Measurements from ENCODE around the gene UVSSA. TPM values are rescaled to one million over a fixed set of nuclear protein-coding genes. Genes with fewer than 3 reads are reported as not detected.
"Not testable (repeated sequence)": the region's sequence is repeated elsewhere in the genome, so short reads cannot be mapped to it uniquely, and the experiment has no call there.

The UVSSA gene
- total RNA-seq, 1 donor from 2014 or later: 18.6 TPM

DNA sequence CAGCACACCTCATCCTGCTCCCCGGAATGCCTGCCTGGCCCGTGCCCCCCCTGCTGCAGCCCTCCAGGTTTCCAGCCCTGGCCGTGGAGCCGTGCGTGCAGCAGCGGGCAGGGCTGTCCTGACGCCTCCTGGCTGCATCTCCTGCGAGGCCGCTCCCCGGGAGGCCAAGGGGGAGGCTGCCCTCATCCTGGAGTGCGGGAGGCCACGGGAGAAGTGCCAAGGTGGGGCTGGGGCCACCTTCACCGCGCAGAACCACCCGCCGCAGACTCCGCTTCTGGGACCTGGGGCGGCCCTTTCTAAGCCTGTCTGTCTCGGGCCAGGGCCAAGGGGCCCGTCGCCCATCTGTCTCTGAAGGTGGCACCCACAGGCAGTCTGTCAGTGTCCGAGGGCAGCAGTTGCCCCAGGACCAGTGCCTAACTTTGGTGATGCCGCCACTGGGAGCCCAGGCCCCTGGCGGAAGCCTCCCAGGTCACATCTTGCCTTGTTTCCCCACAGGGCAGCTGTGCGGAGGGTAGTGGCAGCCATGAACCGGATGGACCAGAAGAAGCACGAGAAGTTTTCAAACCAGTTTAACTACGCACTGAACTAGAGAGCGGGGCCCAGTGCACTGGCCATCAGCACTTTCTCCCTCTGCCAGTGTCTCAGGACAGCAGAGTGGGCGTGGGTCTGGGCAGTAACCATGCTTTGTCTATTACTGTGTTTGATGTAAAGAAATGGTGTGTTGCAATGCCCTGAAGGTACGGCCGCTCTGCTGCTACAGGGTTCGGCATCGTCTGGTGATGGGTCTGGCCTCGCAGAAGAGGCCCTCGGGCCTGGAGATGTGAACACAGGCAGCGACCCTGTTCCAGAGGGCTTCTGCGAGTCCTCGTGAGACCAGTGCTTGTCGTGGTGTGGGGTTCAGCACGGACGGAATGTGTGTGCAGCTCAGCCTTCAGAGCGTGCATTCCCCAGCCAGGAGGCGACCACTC, 38.6 kb downstream of the UVSSA start:
- no peak for DNase-seq (ENCODE audit: low spot score)
- ATAC-seq: no peak

DNA sequence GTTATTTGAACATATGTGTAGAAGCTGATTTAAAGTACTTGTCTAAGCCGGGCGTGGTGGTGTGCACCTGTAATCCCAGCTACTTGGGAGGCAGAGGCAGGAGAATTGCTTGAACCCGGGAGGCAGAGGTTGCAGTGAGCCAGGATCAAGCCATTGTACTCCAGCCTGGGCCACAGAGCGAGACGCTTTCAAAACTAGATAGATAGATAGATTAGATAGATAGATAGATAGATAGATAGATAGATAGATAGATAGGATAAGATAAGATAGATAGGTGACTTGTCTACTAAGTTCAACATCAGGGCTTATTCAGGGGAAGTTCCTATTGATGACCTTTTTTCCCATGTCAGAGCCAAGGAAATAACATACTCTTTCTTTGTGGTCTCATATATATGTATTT, 46.4 kb downstream of the UVSSA start:
- not testable (repeated sequence) for ATAC-seq; DNase-seq (ENCODE audit: low spot score)

DNA sequence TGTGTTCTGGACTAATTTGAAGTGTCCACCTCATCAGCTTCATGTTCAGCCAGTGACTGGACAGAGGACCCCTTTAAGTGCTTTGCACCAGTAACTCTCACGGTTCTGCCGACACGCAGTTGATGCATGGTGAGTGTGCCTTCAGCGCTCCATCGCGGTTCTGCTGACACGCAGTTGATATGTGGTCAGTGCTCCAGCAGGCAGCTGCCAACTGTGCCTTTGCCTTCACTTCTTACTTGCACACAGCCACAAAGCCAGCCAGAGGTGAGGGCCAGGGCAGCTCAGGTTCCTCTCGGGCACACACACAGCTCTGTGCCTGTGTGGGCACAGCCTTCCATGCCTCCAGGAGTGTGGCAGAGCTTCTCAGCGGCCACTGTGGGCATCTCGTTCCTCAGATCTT, 46.9 kb downstream of the UVSSA start:
- no peak for DNase-seq (ENCODE audit: low spot score)
- ATAC-seq: no peak

DNA sequence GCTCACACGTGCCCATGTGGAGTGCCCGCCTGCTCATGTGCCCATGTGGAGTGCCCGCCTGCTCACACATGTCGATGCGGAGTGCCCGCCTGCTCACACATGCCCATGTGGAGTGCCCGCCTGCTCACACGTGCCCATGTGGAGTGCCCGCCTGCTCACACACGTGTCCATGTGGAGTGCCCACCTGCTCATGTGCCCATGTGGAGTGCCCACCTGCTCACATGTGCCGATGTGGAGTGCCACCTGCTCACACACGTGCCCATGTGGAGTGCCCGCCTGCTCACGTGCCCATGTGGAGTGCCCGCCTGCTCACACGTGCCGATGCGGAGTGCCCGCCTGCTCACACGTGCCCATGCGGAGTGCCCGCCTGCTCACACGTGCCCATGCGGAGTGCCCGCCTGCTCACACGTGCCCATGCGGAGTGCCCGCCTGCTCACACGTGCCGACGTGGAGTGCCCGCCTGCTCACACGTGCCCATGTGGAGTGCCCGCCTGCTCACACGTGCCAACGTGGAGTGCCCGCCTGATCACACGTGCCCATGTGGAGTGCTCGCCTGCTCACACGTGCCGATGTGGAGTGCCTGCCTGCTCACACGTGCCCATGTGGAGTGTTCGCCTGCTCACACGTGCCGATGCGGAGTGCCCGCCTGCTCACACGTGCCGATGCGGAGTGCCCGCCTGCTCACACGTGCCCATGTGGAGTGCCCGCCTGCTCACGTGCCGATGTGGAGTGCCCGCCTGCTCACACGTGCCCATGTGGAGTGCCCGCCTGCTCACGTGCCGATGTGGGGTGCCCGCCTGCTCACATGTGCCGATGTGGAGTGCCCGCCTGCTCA, 47.8 kb downstream of the UVSSA start:
- DNase-seq (ENCODE audit: low spot score); ATAC-seq: not testable (repeated sequence)

DNA sequence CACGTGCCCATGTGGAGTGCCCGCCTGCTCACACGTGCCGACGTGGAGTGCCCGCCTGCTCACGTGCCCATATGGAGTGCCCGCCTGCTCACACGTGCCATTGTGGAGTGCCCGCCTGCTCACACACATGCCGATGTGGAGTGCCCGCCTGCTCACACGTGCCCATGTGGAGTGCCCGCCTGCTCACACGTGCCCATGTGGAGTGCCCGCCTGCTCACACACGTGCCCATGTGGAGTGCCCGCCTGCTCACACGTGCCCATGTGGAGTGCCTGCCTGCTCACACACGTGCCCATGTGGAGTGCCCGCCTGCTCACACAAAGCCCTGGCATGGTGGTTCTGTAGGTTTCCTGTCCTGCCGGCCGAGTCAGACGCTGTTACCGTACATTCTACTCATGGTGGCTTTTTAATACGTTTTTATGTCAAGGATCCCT, 48.4 kb downstream of the UVSSA start:
- not testable (repeated sequence) for DNase-seq (ENCODE audit: low spot score); ATAC-seq

DNA sequence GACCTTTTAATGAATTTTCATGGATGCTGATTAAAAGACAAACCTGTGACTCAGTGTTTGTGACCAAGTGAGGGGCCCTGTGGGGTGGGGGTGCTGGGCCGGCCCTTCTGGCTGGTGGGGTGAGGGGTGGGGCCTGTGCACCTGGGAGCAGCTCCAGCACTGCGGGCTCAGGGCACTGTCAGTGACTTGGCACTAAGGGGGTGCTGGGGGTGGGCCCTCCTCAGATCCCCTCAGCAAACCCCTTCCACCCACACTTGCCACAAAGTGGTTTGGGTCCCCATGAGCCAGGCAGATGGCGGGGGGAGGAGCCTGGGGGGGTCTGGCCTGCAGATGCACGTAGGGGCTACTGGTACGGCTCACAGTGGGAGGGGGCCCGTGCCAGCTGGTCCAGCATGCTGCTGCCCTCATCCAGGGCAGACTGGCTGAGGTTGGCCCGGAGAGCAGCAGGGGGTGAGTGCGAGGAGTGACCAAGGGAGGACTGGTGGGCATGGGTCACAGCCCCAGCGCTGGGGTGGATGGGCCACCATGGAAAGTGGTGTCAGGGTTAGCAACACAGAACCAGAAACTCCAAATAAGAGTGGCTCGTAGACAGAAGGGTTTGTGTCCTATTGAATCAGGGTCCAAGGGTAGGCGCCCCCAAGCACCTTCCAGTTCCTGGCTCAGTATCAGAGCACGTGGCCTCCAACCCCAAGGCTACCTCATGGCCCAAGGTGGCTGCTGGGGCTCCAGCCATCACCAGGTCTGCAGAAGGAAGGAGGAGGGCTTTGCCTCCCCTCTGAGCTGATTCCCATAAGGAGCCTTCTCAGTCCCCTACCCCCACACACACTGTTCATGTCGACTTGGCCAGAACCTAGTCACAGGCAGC, 49.2 kb downstream of the UVSSA start:
- no peak for DNase-seq (ENCODE audit: low spot score)
- ATAC-seq: no peak

DNA sequence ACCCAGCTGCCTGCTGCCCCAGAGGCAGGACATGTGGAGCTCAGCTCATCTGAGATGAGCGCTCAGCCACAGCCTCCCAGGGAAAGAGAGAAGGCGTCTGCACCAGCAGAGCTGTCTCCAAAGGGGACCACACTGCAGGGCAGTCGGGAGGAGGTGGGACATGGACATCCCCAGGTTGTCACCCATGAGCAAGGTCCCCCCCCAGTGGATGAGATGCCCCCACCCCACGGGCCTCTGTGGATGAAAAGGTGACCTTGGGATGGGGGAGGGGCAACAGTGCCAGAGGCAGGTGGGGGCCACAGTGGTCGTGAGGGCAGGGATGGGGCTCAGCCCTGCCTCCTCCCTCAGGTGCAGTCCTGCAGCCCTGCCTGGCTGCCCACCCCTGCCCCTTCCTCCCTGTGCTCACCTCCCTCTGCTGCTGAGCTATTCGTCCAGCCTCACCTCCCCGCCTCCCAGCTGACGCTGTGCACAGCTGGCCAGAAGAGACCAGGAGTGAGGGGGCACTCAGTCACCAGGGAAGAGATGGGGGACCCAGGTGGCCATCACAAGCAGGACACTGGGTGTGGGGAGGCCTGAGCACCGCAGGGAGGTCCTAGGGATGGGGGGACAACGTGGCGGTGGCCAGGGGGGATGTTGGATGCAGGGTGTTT, 49.9 kb downstream of the UVSSA start:
- DNase-seq (ENCODE audit: low spot score) (no peak), ATAC-seq (no peak)

DNA sequence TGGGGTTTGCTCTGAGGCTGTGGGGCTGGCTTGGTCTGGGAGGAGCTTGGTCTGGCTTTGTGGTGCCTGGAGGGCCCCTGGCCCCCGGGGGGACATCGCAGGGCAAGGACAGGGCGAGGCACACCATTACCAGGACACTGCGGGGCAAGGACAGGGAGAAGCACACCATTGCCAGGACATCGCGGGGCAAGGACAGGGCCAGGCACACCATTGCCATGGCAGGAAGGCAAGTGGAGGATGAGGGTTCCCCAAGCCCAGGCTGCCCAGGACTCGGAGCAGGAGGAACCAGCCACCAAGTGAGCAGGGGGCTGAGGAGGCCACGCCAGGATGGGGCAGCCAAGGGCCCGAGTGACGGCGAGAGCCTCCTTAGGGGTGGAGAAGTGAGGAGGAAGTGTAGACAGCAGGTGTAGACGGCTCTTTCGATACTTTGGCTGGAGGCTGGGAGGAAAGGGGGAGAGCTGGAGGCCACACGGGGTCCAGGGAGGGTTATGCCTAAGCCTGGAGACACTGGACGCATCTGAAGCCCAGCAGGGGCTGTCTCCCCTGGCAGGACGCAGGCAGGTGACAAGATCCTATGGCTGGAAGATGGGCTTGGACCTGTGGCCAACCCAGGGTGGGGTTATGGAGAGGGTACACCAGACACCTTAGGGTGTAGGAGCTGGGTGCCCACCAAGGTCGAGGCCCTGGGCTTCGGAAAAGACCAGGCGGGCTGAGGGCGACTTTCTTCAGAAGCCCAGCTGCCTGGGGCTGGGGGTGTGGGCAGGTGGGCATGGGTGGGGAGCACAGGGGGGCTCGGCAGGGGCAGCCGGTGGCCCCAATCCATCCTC, 51.9 kb downstream of the UVSSA start:
- DNase-seq (ENCODE audit: low spot score) (no peak), ATAC-seq (no peak)

DNA sequence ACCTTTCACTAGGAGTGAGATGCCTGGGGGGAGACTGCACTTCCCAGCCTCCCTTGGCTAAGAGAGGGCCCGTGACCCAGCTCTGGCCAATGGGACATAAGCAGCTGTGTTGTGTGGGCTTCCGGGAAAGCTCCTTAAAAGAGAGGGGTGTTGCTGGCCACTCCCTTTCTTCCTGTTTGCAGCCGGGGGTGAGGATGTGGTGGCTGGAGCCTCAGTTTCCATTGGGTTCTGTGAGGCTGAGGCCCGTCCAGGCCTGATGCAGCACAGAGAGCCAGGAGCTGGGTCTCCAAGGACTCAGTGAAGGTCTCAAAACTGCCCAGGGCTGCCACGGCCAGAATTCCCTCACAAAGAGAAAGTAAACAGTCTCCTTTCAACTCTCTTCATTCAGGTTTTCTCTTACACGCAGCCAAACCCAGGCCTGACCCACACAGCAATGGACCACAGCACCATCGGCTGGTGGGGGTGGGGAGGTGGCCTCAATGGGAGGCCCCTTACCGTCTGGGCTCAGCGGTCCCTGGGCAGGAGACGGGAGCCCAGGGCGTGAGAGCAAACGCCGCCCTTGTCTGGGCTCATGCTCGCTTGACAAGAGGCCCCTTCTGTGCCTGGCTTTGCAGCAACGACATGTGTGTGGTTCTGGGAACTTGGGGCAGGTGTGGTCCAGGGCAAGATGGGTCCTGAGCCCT, 52.6 kb downstream of the UVSSA start:
- no peak for DNase-seq (ENCODE audit: low spot score)
- ATAC-seq: no peak

DNA sequence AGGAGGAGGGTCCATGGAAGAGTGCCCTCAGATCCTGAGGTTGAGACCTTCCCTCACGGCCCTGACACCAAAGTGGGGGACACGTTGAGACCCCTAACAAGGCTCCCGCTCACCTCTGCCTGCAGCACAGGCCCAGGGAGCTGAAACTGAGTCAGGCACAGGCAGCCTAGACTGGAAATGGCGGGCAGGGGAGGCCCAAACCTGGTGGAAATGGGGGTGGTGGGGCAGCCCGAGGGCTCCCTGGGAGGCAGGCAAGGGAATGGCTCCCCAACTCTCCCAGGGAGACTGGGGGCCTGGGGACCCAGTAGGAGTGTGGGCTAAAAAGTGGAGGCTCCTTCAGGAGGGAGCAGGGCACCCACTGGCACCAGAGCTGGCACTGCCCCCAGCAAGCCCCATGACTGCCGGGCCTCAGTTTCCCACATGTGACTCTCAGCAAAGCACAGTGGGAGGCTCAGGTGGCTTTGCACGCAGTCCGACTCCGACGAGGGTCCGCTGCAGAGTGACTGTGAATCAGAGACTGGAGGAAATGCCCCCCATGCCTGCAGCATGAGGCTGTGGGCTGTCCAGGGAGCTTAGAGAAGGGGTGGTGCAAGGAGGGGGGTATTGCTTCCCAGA, 53.3 kb downstream of the UVSSA start:
- no peak for ATAC-seq
- DNase-seq (ENCODE audit: low spot score): no peak

DNA sequence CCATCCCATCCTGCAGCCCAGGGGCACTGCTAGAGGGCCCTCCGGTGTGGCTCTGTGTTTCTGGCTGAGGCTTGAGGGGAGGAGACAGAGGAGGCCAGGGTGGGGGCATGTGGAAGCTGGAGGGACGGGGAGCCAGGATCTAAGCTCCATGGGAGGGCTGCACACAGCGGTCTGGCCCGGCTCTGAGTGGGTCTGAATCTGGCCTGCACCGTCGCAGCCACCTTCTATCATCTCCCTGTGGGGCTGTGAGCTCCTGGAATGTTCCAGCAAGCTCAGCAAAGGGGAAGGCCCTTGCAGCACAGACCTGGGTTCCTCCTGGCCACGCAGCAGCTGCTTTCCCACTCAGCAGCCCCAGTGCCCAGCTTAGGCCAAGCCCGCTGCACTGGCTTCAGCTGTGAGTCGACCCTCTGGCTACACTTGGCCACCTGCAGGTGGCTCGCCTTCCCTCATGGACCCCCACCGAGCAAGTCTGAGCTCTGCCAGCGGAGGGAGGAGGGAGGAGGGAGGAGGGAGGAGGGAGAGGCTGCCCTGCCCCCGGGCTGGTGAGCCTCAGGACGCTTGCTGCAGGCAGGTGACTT, 53.9 kb downstream of the UVSSA start:
- DNase-seq (ENCODE audit: low spot score): no peak
- ATAC-seq: no peak

DNA sequence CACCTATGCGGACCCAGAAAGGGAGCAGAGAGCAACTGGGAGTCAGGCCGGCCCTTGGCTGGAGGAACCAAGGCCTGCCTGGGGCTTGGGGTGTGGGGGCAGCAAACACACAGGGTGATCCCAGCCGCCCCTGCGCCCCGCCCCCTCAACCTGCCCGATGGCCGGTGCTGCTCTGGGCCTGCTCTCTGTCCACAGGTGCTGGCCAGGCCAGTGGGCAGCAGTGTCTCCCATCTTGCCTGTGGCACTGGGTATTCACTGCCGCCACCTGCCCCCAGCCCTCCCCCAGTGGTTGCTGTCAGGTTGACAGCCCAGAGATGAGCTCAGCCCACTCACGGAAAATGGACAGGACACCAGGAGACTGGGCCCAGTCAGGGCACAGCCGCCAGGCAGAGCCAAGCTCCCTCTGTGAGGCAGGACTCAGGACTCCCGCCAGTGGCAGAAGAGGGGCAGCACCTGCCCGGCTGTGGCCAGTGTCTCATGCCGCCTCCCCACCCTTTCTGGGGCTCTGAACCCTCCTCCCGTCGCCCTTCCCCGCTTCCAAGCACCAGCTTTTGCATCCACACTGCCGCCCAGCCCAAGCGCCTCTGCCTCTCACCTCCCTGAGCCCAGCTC, 54.5 kb downstream of the UVSSA start:
- DNase-seq (ENCODE audit: low spot score) (no peak), ATAC-seq (no peak)

DNA sequence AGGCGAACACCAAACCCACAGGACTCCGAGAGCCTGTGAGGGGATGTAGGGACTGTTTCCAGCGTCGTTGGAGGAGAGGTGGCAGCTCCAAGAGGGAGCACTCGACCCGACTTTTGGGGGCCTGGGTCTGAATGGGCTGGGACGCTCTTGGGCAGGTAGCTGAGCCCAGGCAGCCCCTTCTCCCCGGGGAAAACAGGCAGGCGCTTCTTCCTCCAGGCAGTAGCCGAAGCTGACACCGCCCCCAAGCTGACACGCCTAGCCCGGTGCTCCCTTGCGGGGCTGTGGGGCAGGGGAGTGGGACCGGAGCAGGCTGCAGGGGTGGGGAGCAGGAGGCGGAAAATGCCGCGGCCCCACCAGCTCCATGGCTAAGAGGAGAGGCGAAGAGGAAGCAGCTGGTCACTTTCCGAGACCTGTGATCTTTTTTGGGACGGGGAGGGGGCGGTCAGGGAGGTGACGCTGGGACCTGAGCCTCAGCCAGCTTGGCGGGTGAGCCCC, 55.1 kb downstream of the UVSSA start:
- DNase-seq (ENCODE audit: low spot score) (no peak), ATAC-seq (no peak)

DNA sequence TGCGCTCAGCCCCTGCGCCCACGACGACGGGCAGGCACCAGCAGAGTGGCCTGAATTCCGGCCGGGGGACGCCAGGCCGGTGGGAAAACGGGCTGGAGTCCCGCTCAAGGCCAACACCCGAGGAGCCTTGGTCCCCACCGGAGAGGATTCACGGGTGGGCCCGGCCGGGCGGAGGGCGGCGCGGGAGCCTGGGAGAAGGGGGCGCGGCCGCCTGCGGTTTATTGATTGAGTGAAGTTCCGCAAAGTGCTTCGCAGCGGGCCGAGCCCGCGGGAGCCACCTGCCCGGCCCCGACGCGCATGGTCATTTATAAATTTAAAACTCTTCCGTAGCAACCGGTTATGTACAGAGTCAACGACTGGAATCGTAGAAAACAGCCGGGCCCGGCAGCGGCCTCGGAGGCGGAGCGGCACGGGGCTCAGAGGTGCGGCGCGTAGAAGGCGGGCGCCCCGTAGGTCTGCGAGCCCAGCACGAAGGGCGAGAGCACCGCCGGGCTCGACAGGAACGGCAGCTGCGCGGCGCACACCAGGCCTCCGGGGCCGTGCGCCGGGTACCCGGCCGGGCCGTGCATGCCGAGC, 55.6 kb downstream of the UVSSA start:
- DNase-seq (ENCODE audit: low spot score) (no peak), ATAC-seq (no peak)

DNA sequence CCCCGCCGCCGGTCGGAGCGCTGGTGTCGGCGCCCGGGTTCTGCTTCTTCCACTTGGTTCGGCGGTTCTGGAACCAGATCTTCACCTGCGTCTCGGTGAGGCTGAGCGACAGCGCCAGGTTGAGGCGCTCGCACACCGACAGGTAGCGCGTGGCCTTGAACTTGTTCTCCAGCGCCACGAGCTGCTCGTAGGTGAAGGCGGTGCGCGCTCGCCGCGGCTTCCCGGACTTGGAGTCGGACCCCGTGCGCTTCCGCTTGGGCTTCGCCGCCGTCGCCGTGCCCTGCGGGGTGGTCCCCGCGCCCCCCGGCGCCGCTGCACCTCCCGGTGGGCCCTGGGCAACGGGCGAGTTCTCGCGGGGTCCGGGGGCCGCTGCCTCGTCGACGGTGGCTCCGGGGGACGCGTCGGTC, 56.2 kb downstream of the UVSSA start:
- no peak for ATAC-seq

DNA sequence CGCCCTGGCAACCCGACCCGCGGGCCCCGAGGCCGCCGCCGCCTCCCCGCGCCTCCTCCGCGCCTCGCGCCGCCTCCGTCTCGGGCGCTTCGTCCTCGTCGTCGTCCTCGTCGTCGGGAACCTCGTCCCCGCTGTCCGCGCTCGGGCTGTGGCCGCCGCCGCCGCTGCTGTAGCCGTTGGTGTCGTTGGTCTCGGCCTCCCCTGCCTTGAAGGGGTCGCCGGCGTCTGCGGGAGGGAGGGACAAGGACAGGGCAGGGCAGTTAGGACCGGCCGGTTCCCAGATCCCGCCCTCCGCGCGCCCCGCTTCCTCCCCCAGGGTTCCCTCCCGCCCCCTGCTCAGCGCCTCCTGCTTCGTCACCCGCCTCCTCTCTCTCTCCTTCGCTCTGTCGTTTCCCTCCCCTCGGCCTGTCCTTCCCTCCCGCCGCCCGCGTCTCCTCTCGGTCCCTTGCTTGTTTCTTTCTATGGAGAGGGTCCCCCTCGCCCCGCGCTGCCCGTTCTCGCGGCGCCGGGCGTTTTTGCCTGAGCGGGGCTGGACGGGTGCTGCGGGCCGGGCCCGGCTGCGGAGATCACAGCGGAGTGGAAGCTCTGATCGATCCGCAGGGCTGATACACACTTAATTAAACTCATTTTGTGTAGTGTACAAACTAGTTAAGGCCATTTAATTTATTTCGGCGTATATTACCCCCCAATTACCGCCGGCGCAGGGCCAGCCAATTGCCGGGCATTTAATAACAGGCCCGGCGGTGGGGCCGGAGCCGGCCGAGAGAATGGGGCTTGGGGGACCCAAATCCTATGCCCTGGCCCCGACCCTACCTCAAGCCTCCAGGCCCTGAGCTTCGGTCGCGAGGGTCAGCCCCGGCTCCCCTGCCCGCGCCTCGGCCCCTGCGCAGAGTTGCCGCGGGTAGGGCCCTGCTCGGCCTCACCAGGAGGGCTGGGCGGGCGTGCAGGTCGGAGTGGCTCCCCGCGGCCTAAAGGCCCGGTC, 56.9 kb downstream of the UVSSA start:
- no peak for ATAC-seq
- DNase-seq (ENCODE audit: low spot score): no peak

More for the DNA sequence above, 56.2 kb downstream of the UVSSA start:
- no peak for DNase-seq (ENCODE audit: low spot score)

All from left lobe of liver (tissue), 2 donors.